Muscle layer of colon (tissue), 2 donors: ENCODE results near the gene AMH.

Experiments
- H3K27ac ChIP-seq: one replicate; pipeline ENCODE4 v1.7.0; 2013; ENCODE audit warnings: low read depth, mild to moderate bottlenecking, low read length, moderate library complexity
- H3K27me3 ChIP-seq, 2 donors: one replicate each; pipeline ENCODE4 v1.7.0; 2013; ENCODE audit warnings: low read length in 2 of 2, mild to moderate bottlenecking in 2 of 2; ENCODE audit not compliant: insufficient read depth in 2 of 2, control insufficient read depth in 1 of 2
- H3K36me3 ChIP-seq: one replicate; pipeline ENCODE4 v1.7.0; 2013; ENCODE audit warnings: mild to moderate bottlenecking, low read length; ENCODE audit not compliant: insufficient read depth
- H3K4me1 ChIP-seq: one replicate; pipeline ENCODE4 v1.7.0; 2013; ENCODE audit warnings: mild to moderate bottlenecking, low read length; ENCODE audit not compliant: insufficient read depth
- H3K4me3 ChIP-seq, 2 donors: one replicate each; pipeline ENCODE4 v1.7.0; 2013; ENCODE audit warnings: low read length in 2 of 2, low read depth in 1 of 2, mild to moderate bottlenecking in 1 of 2, moderate library complexity in 1 of 2
- H3K9ac ChIP-seq: one replicate; pipeline ENCODE4 v1.7.0; 2013; ENCODE audit warnings: low read length
- H3K9me3 ChIP-seq: one replicate; pipeline ENCODE4 v1.7.0; 2013; ENCODE audit warnings: mild to moderate bottlenecking, low read length
- donor health status: abdominal sarcoma.
- donor health status: Adenocarcinoma of cecum.

AMH gene

DNA sequence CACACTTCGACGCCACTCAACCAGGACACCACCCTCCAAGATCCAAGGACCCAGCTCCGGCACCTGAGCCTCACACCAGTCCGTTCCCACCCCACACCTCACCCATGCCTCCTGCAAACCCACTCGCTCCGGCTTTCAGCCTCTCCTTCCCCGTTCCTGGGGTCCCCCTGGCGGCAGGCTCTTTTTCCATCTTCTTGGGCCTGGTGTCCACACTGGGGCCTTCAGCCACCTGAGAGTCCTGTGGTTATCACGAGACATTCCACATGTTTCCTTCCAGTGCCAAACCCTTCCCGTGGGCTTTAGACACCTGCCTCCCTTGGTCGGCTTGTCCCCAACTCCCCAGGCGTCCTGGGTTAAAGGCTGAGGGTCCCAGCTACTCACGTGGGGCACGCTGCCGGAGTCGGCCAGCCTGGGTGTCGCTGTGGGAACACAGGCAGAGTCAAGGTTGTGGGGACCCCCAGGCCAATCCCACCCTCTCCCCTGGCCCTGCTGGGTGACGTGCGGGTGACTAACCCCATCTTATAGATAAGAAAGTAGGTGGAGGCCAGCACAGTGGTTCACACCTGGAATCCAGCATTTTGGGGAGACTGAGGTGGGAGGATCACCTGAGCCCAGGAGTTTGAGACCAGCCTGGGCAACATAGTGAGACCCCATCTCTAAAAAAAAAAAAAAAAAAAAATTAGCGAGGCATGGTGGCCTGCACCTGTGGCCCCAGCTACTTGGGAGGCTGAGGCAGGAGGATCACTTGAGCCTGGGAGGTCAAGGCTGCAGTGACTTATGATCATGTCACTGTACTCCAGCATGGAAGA, 5.1 kb downstream of the AMH start:
- Histone ChIP-seq H3K4me3 (no peak overlapping the region), H3K27ac (no peak overlapping the region), H3K36me3 (no peaks in the 10 kb centered on the region), H3K27me3 (peaks cover 11 to 57% of the 10 kb centered on the region in 2 donors), H3K4me1 (peaks cover 4% of the 10 kb centered on the region), H3K9ac (no peak overlapping the region), H3K9me3 (no peaks in the 10 kb centered on the region)

DNA sequence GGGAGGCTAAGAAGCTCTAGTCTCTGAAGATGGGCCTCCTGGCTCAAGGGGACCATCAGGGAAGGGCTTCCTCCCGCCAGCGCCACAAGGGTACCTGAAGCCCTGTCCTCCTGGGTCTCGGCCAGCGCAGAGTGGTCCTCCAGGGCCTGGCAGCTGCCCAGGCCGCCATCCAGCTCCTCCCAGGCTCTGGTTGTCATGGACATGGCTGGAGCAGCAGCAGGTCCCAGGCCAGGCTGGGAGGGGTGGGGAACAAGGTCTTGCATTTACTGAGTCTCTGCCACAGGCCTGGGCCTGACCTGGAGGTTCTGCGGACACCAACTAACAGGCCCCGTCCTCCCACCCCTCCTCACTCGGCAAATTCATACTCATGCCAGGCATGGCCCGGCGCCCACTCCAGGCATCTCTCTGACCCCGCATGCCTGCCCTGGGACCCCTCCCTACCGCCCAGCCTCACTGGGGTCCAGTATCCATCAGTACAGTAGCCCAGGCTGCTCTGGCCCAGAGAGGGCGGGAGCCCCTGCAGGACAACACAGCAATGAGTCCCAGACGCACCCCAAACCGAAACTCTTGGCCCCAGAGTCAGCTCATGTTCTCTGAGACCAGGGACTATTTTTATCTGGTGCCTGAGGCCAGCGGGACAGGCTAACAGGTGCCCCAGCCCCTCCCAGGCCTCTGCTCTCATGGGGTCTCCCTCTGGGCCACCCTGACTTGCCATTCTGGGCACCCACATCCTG, 6.2 kb downstream of the AMH start:
- Histone ChIP-seq H3K36me3 (no peaks in the 10 kb centered on the region), H3K9me3 (no peaks in the 10 kb centered on the region), H3K9ac (no peak overlapping the region), H3K4me3 (no peak overlapping the region), H3K27ac (no peak overlapping the region), H3K27me3 (peaks cover 11 to 46% of the 10 kb centered on the region in 2 donors), H3K4me1 (peaks cover 4% of the 10 kb centered on the region)

DNA sequence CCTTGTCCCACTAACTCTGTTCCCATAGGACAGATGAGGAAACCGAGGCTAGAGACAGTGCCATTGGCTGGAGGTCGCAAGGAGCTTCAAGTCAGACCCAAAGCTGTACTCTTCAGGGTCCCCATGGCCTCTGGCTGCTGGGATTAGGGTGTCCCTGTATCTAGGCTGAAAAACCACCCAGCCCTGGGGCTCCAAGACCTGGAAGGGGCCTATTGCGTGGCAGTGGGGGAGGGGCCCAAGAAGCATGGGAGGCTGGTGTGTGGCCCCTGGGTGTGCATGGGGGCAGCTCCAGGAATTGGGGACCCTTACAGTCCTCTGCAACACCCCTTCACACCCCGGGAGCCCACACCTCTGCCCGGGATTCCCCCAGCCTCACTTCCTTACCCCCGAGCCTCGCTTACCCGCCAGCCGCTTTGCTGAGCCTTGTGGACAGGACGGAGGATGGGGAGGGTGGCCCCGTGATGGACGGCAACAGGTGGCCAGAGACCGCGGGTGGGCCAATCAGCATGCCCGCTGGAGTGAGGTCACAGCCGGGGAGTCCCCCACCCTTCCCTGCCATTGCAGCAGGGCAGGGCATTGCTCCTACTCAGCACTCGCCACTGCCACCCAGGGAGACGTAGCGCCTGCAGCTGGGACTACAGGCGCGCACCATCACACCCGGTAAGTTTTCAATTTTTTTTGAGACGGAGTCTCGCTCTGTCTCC, 7.0 kb downstream of the AMH start, which contains the start of gene JSRP1:
Gene JSRP1 (minus strand): TSS at position 436 of the 704 bp plus-strand sequence. CDS start 1,103 bp downstream, outside the sequence.
- Histone ChIP-seq H3K27me3 (peaks cover 11 to 38% of the 10 kb centered on the region in 2 donors), H3K27ac (no peak within 1 kb of the TSS), H3K9ac (no peak within 1 kb of the TSS), H3K4me3 (no peak within 1 kb of the TSS), H3K36me3 (no peaks in the 10 kb centered on the region), H3K4me1 (peaks cover 4% of the 10 kb centered on the region), H3K9me3 (no peaks in the 10 kb centered on the region)

DNA sequence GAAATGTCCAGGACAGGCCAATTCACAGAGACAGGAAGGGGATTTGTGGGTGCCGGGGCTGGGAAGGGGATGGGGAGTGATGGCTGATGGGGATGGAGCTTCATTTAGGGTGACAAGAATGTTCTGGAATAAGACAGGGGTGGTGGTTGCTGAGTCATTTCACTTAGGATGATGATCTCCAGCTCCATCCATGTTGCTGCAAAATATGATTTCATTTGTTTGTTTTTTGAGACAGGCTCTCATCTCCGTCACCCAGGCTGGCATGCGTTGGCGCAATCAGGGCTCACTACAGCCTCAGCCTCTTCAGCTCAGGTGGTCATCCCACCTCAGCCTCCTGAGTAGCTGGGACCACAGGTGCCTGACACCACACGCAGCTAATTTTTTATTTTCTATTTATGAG, 10.2 kb downstream of the AMH start:
- Histone ChIP-seq H3K4me3 (no peak overlapping the region), H3K27ac (no peak overlapping the region)

DNA sequence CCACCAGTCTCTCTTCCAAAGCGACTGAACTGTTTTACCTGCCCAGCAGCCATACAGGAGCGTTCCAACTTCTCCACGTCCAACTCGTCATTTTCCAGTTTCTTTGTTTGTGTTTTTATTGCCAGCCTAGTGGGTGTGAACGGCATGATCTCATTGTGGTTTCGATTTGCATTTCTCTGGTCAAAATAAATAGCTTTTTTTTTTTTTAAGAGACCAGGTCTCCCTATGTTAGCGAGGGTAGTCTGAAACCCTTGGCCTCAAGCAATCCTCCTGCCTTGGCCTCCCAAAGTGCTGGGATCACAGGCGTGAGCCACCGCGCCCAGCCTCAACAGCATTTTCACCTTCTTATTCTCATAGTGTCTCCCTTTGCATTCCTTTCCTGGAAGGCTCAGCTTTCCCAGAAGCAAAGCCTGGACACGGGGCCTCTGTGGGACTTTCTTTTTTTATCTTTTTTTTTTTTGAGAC, 11.2 kb downstream of the AMH start:
- H3K9me3 ChIP-seq: no peaks in the 10 kb centered on the region
- peaks cover 0 to 5% of the 10 kb centered on the region in 2 donors for H3K27me3 ChIP-seq
- H3K27ac ChIP-seq: no peak overlapping the region
- no peak overlapping the region for H3K9ac ChIP-seq
- no peaks in the 10 kb centered on the region for H3K4me1 ChIP-seq
- H3K4me3 ChIP-seq: no peak overlapping the region
- no peaks in the 10 kb centered on the region for H3K36me3 ChIP-seq

More for the DNA sequence above, 10.2 kb downstream of the AMH start:
- no peaks in the 10 kb centered on the region for H3K9me3 ChIP-seq
- H3K27me3 ChIP-seq: peaks cover 0 to 9% of the 10 kb centered on the region in 2 donors
- no peaks in the 10 kb centered on the region for H3K36me3 ChIP-seq
- H3K9ac ChIP-seq: no peak overlapping the region
- H3K4me1 ChIP-seq: no peaks in the 10 kb centered on the region

DNA sequence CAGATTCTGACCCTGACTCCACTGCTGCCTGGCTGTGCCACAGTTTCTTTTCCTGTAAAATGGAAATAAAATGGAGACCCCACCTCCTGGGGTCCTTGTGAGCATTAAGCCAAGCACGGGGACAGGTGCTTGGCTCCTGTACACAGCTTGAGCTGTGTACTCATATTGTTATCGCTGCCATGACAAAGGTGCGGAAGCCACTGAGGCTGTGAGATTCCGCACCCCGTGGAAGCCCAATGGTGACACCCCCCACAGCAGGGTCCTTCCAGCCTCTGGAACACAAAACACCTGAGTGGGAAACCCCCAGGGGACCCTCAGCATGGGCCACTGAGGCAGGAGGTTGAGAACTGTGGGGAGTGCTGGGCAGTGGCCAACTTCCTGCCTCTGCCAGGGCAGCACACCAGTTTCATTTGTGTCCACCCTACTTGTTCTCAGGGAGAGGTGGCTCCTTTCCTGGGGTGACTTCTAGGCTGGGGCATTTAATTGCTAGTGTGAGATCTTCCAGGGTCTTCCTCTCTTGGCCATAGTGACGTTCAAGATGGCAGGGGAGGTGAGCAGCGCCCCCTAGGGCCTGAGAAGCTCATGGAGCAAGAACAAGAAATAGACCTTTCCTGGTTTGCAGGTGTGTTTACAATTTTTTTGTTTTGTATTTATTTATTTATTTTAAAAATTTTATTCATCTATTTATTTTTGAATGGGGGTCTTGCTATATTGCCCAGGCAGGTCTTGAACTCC, 12.5 kb downstream of the AMH start:
- H3K27me3 ChIP-seq: no peaks in the 10 kb centered on the region
- H3K9me3 ChIP-seq: no peaks in the 10 kb centered on the region
- H3K4me3 ChIP-seq: no peak overlapping the region
- no peaks in the 10 kb centered on the region for H3K36me3 ChIP-seq
- H3K27ac ChIP-seq: no peak overlapping the region
- no peaks in the 10 kb centered on the region for H3K4me1 ChIP-seq
- H3K9ac ChIP-seq: no peak overlapping the region

DNA sequence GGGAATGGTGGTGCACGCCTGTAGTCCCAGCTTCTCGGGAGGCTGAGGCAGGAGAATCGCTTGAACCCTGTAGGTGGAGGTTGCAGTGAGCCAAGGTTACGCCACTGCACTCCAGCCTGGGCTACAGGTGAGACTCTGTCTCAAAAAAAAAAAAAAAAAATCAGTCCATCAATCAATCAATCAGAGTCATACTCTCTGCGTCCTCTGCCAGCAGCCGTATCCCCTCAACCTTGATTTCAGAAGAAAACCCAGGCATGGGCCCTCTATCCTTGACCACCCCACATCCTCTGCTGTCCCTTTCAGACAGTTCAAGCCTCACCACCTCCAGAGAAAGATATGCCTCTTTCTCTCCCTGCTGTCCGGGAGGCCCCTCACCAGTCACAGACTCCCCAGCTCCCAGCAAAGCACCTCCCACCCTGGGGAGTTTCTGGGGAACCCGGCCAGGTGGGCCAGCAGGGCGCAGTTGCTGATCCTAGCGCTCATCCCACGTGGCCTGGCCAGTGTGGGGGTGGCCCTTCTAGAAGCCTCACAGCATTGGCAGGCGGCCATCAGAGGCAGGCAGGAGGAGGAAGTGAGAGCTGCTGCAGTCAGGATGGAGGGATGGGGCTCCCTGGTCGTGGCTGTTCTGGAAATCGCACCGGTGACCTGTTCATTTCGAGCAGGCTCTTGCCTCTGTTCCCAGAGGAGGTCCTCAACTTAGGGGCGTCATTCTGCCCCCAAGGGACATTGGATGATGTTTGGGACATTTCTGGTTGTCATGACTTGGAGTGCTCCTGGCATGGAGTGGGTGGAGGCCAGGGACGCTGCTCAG, 17.3 kb downstream of the AMH start:
- Histone ChIP-seq H3K9me3 (no peaks in the 10 kb centered on the region), H3K27me3 (no peaks in the 10 kb centered on the region), H3K4me3 (no peak overlapping the region), H3K9ac (no peak overlapping the region), H3K36me3 (peaks cover 2% of the 10 kb centered on the region), H3K4me1 (peaks cover 8% of the 10 kb centered on the region), H3K27ac (no peak overlapping the region)

DNA sequence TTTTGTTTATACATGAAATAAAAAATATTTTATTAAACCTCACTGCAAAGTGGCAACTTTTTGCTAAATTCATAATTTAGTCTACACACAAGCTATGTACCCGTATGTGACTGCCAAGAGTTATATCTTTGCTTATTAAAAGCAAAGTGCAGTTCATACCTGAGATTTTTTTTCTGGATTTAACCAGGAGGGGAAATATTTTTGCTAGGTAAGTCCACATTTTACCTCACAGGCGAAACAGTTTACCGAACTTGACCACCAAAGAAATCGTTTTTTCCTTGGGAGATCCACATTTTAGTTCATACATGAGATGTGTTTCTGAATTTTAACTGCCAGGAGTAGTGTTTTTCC, 19.3 kb downstream of the AMH start:
- peak overlapping the region in 1 of 2 donors; percentile 72 for H3K4me3 ChIP-seq
- H3K27ac ChIP-seq: no peak overlapping the region
- no peaks in the 10 kb centered on the region for H3K27me3 ChIP-seq
- H3K36me3 ChIP-seq: peaks cover 17% of the 10 kb centered on the region
- peaks cover 28% of the 10 kb centered on the region for H3K4me1 ChIP-seq
- no peaks in the 10 kb centered on the region for H3K9me3 ChIP-seq
- H3K9ac ChIP-seq: no peak overlapping the region

DNA sequence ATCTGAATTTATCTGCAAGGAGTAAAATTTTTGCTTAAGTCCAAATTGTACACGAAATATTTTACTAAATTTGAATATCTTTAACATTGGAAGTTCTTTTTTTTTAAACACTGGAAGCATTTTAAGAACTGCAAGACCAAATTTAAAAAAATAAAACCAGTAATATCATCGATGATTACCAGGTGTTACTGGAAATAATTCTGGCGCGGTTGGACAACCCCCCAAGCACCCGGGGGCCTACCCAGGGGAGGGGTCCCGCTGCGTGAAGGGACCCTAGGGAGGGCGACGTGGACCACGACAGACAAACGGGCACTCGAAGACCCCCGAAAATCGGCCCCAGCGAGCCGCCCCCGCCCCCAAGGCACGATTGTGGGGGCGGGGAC, 19.7 kb downstream of the AMH start:
- Histone ChIP-seq H3K4me3 (peak overlapping the region; percentile 67 to 72), H3K36me3 (peaks cover 17% of the 10 kb centered on the region), H3K9me3 (no peaks in the 10 kb centered on the region), H3K9ac (no peak overlapping the region), H3K27ac (peak overlapping the region; percentile 77), H3K4me1 (peaks cover 32% of the 10 kb centered on the region), H3K27me3 (no peaks in the 10 kb centered on the region)
